HG03469 (cell line): Measurements from ENCODE around the gene APCDD1L.

Experiments
- ATAC-seq: cut with Tn5 transposase; IDR thresholded peaks from one replicate; pipeline ENCODE4 v1.9.1; 2021; ENCODE audit warnings: mild to moderate bottlenecking, moderate library complexity, moderate number of reproducible peaks; ENCODE audit not compliant: unreplicated experiment

The APCDD1L gene

DNA sequence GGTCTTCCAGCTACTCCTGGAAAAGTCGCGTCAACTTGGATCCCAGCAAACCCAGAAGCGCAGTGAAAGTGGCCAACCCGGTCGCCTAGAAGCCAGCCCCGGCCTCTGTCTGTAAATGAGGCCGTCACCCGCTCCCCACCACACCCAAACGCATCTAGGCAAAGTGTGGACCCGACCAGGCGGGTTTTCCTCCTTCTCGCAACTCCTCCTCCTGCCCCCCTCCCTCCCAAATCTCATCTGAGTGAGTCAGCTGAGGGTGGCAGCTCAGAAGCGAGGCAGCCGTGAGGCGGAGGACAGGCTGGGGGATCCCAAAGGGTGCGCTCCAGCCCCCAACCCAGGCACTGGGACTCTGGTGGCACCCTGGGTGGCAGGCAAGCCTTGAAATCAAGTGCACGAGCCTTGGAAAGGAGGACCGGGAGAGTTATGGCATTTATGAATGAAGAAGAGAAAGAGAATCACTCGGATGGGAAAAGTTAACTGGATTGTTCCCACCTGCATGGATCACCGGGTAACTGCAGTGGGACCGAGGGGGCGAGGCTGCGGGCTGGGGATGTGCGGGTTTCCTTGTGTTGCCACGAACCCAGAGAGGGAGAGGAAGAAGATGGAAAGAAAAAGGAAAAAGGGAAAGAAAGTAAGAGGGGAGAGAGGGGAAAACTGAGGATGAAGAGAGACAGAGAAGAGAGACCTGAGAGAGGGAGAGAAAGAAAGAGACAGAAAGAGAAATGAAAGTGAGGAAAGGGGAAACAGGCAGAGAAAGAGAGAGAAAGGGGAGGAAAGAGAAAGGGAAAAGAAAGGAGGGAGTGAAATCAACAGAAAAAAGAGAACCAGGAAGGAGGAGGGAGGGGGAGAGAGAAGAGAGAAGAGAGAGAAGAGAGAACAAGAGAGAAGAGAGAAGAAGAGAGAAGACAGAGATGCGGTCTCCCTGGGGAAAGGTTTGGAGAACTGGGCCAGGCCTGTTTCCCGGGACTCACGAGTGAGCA is at the start of gene APCDD1L:
APCDD1L (minus strand) TSS at position 167 of the 980 bp plus-strand sequence. CDS start 692 bp downstream, outside the sequence.
- ATAC-seq = no peak

DNA sequence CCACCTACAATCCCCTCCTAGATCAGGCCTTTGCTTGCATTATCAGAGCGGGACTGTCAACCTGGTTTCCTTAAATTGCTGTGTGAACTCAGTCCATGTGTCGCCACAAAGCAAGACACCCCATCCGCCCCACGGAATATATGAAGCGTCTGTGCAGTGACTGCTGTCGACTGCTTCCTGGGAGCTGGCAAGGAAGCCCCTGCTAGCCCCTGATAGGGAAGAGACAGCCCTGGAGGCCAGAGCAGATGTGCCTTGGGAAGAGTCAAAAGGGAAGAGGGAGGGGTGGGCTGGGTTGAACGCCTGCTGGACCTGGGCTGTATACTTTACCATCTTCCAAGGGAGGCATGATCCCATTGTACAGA is 44.1 kb upstream of the APCDD1L start:
- no peak for ATAC-seq

DNA sequence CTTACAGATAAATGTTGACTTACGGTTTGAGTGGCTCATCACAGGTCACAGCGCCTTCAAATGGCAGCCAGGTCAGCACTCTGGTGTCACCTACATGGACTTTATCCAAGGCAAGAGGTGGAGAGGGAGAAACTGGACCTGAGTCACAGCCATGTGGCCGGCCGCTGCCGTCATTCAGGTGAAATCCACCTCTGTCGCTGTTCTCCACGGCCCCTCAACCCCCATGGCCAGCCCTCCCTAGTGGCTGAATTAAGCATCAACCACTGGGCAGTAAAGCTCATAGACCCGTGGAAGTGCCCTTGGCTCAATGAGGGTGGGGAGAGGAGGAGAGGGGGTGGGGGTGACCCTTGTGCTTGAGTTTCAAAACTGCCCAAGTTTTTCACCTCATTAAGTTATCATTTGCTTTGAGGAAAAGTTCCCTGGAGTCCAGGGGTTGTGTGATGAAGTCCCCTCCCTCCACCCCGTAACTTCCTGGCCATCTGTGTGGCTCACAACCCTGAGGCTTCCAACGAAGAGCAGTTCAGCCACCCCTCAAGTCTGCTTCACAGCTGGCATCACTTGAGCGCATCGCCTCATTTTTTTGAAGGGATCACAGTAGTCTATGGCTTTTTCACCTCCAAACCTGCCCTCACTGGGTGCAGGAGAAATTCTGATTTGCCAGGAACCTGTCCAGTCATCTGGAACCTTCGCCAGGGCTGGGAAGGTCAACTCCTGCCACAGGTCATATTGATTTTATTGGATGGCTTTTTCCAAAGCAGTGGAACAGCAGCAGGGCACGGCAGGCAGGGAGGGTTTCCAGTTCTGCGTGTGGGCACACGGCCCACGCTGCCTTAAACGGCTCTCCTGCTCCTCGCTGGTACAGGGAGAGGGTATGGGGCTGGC is 43.5 kb upstream of the APCDD1L start:
- ATAC-seq = no peak

DNA sequence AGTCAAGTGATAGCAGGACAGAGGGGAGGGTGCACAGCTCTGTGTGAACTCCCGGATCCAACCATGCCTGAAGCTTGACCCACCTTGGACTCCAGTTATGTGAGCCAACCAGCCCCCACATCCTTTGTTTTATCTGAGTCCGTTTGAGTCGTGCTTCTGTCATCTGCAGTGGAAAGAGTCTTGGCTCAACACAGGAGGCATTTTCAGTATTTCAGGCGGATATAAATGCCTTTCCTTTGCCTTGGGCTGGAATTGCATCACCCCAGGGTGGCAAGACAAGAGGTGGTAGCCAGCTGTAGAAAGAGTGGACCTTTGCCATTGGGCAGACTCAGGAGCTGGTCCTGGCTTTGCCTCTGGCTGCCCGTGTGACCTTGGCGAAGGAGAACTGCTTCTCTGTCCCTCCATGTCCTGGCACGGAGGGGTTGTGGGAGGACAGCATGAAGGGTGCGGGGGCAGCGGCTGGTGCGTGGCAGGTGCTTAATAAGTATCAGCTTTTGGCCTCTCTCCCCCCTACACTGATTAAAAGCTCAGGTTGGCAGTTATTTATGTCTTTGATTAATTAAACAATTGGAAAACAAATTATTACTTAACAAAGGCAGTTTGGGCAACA is 42.6 kb upstream of the APCDD1L start:
- no peak for ATAC-seq

DNA sequence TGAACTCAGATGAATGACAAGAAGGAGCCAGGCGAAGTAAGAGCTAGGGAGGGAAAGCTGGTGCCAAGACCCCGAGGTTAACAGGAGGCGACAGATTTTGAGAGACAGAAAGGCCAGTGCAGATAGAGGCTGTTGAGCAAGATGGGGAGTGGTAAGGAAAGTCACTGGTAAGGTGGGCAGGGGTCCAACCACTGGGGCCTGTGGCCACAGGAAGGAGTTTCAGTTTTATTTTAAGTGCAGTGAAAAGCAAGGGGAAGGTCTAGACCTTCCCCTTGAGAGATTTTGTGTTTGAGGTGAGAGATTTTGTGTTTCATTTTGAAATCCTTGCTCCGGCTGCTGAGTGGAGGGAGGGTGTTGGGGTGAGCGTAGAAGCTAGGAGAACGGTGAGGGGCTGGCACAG is 41.8 kb upstream of the APCDD1L start:
- no peak for ATAC-seq

DNA sequence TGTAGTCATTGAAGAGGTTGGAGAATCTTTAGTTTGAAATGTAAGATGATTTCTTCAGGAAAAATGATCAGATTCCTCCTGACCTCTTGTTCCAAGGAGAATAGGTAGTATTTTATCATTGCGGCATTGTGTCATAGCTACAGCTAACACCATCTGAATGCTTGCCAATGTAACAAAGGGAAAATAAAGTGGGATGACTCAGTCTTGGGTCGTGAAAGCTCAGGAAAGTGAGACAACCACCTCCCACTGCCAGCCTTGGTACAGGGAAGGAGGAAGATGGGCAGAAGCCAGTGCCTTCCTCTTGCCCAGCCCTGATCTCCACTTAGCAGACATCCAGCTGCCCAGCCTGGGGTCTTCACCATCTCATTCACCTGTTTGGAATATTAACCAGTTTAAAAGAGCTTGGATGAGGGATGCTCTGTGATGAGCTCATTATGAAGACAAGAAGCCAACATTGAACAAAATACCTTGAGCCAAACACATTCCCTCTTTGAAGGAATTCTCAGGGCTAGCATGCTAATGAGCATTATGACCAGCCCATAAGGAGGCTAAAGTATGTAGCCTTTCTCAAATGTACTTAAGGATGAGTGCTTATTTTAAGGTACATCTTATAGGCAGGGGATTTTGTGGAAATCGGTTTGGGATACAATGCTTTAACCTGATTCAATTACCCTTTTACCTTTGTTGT is 40.0 kb upstream of the APCDD1L start:
- no peak for ATAC-seq

DNA sequence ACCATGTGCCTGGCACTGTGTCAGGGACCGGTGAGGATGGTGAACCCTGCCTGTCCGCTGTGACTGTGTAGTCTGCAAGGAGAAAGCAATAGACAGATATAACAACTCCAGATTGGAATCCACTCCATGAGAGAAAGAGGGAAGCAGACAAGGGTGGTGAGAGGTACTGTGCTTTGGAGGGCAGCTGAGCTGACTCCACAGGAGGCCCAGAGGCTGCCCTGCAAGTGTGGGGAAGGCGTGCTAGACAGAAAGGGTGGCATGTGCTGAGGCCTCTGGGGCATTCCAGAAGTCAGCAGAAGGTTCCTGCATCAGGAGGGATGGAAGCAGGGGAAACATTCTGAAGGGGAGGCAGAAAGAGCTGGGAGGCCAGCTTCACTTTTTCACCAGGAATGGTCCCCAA is 39.3 kb upstream of the APCDD1L start:
- no peak for ATAC-seq

DNA sequence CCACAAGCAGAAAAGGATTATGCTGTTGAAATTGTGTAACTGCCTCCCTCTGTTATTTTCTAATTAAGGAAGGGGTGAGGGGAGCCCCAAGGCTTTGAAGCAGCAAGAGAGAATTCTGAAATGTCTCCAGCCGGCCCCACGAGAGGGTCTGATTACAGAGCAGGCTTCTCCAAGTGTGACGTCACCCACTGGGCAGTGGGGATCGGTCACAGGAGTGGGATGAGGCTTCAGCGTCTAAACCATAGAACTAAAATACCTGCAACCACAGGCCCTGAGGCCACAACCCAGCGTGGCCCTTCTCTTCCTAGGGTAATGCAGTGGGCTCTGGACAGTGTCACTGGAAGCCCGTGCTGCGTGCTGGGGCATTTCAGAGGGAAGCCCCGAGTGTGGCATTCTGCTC is 38.6 kb upstream of the APCDD1L start:
- ATAC-seq = no peak

DNA sequence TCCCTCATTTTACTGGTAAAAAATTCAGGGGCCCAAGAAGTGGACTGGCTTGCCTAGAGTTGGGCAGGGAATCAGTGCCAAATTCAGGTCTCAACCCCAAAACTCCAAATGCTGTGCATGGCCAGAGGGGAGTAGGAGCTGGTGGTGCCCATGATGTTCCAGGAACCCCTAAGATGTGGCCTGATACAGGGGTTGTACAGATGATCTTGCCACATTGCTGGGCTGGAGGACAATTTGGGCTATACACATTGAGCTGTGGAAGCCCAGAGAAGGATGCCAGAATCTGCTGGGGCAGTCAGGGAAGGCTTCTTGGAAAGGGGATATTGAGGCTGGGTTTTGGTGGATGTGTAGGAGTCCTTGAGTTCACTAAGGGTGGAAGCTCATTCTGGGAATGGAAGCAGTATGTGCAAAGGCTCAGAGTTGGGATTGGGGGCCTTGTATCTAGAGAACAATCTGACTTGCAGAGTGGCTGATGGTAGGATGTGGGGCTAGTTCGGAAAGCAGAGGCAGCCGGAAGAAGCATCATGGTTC is 38.0 kb upstream of the APCDD1L start:
- no peak for ATAC-seq

DNA sequence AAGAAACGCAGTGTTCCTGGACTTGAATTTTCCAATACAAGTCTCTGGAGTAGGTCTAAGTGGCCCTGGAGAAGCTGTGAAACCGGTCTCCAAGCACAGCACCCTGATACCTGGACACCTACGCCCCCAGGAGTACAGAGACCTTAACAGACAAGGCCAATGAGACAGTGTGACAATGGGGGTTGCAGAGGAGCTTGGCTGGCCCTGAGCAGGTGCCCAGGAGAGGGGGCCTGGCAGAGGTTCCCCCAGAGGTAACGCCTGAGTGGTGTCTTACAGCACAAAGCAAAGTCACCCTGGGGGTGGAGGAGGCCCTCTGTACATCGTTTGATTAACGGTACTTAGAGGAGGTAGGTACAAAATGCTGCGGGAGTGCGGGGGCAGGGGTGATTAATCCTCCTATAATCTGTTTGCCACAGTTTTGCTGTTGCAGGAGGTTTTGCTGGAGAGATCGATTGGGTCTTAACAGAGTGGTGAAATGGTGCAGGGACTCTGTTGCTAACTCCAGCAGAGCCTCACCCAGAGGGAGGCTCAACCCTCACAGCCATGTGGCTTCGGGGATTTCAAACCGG is 37.3 kb upstream of the APCDD1L start:
- ATAC-seq = no peak

DNA sequence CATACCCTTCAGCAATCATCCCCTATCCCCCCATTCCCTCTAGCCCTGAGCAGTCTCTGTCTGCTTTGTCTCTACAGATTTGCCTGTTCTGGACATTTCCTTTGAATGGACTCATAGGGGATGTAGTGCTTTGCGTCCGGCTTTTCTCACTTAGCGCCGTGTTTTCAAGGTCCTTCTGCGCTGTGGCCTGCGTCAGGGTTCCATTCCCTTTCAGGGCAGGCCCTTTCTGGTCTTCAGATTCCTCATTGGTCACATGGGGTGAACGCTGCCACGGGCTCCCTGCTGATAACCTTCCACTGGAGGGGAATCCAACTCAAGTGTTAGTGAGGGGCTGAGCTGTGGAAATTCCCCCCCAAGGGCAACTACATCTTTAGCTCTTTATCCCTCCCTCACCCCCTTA is 36.4 kb upstream of the APCDD1L start:
- ATAC-seq = no peak

DNA sequence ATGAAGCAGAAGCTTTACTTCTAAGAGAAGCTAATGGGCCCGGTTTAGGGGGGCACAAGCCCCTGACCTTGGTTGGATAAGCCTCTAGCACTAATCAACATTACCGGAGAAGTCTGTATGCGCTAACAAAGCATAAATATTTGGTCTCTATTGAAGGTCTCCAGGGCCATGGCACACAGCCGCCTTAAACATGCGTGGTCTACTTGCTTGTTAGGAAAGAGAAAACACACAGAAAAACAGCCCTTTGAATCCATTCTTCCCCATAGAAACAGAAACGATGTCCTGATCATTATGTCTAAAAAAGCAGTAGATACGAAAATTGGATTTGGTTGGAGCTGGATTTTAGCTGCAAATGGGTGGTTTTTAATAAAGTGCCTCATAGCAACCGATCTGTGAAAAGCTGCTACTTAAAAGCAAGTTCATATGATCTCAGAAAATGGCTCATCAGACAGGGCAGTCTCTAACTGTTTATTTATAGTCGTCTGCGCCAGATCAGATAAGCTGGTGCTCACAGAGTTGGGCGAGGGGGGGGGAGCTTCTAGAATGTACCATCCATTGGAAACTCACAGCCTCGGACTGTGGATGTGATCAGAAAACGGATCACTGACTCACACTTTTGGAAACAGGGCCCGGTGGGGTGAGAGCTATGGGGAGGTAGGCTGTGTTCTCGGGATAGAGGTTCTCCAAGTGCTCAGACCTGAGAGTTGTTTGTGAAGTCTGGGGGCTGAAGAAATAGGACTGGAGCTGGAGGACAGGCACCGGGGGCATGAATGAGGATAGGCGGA is 35.3 kb upstream of the APCDD1L start:
- no peak for ATAC-seq

DNA sequence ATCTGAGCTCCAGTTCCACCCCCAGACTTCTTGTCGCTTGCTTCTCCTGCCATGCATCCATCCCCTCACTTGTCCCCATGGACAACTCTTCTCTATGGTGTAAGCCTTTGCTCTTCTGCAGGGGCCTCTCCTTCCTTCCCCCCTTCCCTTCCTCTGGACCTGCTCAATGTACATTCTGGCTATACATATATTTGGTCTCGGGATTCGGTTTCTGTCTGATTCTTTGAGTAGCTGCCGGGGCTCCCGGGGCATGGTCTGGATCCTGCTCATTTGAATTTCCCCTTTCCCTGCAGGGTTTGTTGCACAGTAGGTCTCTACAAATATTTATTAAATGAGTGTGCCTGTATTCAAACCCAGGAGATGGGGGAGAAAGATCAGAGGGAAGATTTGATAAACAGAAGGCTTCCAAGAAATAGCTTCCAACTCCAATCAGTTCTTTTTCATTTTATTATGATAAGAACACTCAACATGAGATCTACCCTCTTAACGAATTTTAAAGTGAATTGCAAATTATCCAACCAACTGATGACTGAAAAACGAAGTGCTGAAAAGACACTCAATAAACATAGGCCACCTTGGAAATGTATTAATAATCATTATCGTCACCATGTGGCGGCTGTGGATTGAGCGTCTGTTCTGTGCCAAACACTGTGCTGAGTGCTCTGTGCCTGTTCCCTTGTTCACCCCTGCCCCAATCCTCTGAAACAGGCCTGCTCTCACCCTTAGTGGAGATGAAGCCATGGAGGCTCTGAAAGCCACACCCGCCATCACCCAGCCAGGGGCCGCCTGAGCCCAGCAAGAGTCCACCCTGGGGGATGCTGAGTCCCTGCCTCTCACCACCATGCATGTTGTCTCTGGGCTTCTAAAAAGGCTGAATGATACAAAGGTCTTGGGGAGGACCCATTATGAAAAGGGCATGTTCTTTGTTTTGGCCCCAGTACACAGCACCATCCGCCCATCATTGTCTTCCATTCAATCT is 34.3 kb upstream of the APCDD1L start:
- ATAC-seq = no peak

DNA sequence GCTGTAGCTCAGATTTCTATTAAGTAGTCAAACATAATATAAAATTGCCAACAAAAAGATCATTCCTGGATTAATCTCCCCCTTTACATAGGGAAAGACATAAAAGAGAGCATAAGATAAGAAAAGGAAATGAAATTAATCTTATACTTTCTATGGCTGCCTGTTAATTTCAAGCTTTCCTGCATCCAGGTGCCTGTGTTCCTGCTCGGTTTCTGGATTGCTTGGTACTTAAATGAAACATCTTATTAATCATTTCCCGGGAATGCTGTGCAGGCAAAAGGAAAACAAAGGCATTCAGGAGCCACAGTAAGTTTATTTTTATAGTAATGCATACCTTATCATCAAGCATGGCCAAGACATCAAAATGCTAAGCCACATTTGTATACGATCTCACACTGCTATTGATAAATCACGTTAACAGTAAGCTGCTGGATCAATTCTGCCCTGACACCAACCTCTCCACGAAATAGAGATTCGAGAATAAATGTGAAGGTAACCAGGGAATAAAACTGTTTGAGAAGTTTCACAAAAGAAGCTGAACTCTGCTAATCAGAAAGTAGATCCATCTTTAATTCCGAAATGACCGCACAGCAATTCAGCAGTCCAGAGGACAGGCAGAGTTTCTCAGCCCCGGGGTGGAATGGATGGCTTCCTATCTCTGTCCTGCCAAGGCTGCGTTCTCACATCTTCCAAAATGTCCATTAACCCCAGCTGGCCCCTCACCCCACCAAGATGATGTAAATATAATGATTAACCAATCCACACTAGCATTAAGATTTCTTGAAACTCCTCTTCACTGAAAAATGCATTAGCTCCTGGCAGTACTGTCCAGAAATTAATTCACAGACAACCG is 32.6 kb upstream of the APCDD1L start:
- no peak for ATAC-seq

DNA sequence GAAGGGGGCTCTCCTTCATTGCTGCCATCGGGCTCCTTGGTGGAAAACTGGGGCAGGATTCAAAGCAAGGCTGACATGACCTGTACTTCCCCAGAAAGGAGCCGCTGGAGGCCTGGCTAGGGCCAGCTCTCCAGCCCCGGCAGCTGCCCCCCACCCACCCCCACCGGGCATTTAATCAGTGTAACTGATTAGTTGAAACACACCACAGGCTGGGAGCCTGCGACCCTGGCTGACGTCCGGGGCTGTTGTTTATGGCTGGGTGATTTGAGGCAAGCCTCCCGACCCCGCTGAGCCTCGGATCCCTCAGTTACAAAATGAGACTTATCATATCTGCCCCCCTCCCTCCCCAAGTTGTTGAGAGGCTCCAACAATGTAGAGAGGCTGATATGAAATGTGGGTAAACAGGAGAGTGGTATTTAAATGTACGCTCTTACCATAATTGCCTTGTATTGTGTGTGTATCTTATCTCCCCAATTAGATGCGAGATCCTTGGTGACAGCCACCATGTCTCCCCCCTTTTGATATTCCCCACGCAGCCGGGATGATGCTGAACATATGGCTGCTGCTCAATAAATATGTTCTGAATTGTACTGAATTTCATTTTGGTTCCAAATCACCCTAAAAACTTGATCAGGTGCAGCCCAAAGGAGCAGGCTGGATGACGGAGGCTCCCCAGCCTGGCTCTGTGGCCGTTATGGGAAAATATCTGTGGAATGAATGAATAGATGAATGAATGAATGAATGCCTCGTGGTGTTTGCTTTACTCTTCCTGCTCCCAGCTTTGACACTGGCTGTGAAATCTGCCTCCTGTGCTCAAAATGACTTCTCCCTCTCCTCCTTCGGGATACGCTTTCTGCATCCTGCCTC is 31.8 kb upstream of the APCDD1L start:
- no peak for ATAC-seq

DNA sequence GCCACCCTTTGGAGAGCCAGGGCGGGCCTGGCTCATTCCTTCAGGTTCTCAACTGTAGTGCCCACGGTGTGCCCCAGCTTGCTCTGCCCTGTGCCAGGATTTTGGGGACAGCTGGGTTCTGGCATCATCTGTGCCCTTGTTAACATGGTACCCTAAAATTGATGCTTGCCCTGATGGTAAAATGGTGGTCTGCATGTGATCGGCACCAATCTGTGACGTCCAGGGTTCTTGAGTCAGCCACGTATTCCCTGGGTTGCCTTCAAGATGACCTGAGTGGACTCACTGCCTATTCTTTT is 31.2 kb upstream of the APCDD1L start:
- no peak for ATAC-seq
